ENCODE measurements around the gene FAM221B.

FAM221B gene, protein sequence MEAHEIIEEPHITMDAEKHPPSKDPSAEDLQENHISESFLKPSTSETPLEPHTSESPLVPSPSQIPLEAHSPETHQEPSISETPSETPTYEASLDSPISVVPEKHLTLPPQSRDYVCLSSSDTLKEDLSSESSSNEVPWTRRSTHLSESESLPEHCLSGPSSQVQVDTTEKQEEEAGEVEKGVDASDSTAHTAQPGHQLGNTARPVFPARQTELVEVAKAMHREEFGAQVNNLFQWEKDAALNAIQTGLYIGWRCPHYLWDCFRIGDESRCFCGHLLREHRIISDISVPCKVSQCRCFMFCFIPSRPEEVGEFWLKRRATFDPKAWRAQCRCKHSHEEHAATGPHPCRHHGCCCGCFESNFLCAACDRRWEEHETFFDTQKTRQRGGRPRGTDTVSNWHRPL

GRCh38 chr9:35828716-35829083 lies at the start of gene FAM221B:
Gene FAM221B (minus strand): TSS chr9:35828732. CDS start chr9:35826161, 2,571 bp downstream.
- DNase-seq, result no peak

DNA sequence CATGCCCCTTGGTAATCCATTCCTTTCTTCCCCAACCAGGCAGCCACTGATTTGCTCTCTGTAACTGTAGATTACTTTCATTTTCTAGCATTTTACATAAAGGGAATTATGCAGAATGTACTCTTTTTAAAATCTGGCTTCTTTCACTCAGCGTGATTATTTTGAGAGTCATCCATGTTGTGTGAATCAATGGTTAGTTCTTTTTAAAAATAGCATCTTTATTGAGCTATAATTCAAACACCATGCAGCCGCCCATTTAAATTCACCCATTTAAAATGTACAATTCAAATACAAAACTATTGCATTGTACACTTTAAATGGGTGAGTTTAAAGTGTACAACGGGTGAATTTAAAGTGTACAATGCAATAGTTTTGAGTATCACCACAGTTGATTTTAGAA lies 44.0 kb upstream of the FAM221B start:
- DNase-seq, result no peak

GRCh38 chr9:35871545-35871944 lies 43.0 kb upstream of the FAM221B start:
- no peak for DNase-seq

- no peak for DNase-seq
These were observed 41.9 kb upstream of the FAM221B start, which contains the start of gene OR13J1 for GRCh38 chr9:35870351-35870923. Gene OR13J1 (minus strand): TSS chr9:35870401. CDS start chr9:35870401, 0 bp downstream.

- no peak for DNase-seq
These were observed 41.2 kb upstream of the FAM221B start for GRCh38 chr9:35869621-35870216.

GRCh38 chr9:35868933-35869332 lies 40.4 kb upstream of the FAM221B start:
- no peak for DNase-seq

GRCh38 chr9:35867538-35867937 lies 39.0 kb upstream of the FAM221B start:
- DNase-seq, result no peak

DNA sequence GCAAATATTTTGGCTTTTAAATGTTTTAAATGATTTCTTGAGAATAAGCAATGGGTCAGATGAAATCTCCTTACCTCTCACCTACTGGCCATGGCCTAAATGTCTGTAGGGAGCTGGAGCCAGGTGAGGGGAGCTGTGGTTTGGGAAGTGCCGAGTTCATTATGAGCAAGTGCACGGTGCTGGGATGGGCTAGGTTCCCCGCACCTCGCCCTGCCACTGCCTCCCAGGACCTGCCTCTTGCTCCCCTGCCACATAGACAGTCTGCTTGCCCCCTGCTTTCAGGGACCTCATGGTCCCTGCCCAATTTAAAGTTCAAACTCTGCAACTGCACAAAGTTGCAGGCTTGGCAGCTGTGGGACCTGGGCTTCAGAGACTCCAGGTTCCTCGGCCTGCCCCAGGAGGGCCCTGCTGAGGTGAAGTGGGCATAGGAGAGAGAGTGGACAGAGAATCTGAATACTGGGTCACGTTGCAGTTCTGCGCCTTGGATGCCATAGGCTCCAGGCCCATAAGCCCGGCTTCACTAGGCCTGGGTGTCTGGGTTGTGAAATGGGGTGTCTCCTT lies 36.2 kb upstream of the FAM221B start:
- peak; percentile 15 for DNase-seq

- peak; percentile 24 for DNase-seq
These were observed 35.1 kb upstream of the FAM221B start for GRCh38 chr9:35863583-35863982.

GRCh38 chr9:35862328-35862727 lies 33.8 kb upstream of the FAM221B start:
- DNase-seq, result peak; percentile 30

- peak; percentile 11 for DNase-seq
These were observed 32.8 kb upstream of the FAM221B start for GRCh38 chr9:35861161-35861897.

- DNase-seq, result no peak
These were observed 31.4 kb upstream of the FAM221B start for GRCh38 chr9:35859990-35860339.

DNA sequence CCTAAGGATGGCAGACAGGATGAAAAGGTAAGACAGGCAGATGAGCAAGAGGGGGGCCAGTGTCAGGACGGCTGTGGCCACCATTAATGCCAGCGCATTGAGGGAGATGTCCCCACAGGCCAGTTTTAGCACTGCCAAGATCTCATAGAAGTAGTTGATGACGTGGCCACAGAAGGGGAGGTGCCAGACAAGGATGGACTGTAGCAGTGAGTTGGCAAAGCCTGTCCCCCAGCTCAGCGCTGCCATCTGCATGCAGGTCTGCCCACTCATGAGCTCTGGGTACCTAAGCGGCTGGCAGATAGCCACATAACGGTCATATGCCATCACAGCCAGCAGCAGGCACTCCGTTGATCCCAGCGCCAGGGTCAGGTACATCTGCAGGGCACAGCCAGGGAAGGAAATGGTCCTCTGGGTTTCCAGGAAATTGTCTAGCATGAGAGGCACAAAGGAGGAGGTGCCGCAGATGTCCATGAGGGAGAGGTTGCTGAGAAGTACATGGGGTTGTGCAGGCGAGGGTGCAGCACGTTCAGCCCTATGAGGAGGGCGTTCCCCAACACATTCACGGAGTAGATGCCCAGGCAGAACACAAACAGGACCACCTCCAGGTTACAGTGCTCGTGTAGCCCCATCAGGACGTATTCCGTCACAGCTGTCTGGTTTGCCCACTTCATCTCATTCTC lies 30.9 kb upstream of the FAM221B start:
- DNase-seq, result peak; percentile 39

DNA sequence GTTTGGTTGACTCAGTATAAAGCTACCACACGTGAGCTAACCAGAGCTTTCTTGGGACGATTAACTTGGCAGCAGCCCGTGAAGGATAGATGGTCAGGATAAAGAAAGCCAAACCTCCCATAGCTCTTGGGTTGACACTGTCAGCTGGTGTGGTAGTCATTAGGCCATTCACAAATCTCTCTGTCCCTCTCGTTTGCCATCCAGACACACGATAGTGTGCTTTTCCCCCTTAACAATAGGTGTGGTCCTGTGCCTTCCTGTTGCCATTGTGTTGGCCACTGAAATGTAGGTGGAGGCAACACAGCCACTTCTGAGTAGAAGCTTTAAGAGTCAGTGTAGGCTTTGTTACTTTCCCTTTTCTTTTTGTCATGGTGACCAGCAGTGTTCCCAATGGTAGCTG lies 29.9 kb upstream of the FAM221B start:
- no peak for DNase-seq

- peak; percentile 11 for DNase-seq
These were observed 28.4 kb upstream of the FAM221B start for GRCh38 chr9:35856882-35857281.

DNA sequence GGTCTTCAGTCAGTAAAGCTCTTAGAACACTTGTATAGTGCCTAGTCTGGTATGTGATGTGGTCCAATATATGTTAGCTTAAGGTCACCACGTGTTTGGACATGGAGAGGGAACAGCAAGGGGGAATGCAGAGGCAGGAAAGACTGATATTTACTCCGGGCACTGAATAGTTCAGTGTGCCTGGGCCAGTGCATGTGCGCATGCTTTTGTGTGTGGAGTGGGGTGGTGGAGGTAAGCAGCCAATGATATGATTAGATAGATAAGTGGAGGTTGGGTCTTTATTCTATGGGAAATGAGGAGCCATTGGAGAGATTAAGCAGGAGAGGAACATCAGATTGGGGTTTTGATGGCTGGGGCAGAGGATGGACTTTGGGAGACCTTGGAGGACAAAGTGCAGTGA lies 27.7 kb upstream of the FAM221B start:
- peak; percentile 15 for DNase-seq

GRCh38 chr9:35854091-35854762 lies 25.7 kb upstream of the FAM221B start:
- DNase-seq, result peak; percentile 21

GRCh38 chr9:35852876-35853865 lies 24.6 kb upstream of the FAM221B start:
- DNase-seq, result peak; percentile 9

DNA sequence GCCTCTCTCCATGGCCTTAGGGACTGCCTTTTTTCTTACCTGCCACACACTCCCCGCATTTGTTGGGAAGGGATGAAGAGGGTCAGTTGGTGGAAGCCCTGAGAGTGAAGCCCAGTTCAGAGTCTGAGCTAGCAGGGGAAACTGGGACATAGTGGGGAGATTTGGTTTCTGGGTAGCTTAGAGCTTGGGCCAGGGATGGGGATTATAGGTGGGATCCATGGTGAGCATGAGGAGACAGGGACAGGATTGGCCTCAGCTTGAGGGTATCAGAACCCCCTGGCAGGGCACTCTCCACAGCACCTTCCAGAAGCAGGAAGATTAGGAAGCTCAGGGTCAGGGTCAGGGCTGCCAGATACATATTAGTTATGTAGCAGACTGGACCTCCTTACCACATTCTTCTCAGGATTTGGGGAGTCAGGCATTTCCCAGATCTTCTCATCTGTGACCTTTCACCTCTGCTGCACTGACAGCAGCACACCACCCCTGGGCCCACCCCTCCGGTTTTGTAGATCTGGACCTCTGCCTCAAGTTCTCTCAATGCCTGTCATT lies 23.8 kb upstream of the FAM221B start:
- DNase-seq, result no peak

Data from right forelimb (tissue), 1 donor.